ENCODE results near the gene KCNJ5.
A peak's percentile ranks its signal among the peaks of the same experiment; 100 is the strongest.

The KCNJ5 gene

DNA sequence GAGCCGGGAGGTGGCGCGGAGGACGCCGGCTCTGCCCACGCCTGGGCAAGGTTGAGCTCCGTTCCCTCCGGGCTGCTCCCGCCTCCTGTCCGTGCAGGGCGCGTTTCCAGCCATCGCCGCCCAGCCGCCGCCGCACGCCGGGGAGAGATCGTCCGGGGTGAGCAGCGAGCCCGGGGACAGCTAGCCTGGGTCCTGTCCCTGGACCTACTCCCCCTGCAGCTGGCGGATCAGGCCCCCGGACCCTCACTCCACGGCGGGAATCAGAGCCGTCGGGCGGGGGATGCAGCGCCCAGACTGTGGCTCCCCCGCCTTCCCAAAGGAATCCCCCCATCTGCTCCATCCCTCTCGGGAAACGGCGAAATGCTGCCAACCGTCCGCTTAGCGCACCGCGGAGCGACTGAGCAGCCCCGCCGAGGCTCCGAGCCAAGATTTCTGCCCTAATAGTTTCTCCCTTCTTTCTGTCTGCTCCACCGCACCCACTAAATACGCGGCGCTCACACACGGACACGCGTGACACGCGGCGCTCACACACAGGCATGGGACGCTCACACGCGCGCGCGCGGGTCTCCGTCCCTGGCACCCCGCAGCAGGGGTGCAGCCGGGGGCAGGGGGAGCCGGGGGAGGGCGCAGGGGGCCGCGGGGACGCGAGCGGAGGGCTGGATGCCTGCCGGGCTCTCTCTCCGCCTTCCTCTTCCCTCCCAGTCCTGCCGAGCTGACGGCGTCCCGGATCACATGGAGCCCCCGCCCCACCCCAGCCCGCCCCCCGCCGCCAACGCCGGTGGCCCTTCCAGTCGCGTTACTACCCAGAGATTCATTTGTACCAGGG is at the start of gene KCNJ5:
Gene KCNJ5 (plus strand): TSS at position 814 of the 826 bp plus-strand sequence. CDS start 19,918 bp downstream, outside the sequence.
- DNase-seq (ENCODE audit: low spot score): no peak

DNA sequence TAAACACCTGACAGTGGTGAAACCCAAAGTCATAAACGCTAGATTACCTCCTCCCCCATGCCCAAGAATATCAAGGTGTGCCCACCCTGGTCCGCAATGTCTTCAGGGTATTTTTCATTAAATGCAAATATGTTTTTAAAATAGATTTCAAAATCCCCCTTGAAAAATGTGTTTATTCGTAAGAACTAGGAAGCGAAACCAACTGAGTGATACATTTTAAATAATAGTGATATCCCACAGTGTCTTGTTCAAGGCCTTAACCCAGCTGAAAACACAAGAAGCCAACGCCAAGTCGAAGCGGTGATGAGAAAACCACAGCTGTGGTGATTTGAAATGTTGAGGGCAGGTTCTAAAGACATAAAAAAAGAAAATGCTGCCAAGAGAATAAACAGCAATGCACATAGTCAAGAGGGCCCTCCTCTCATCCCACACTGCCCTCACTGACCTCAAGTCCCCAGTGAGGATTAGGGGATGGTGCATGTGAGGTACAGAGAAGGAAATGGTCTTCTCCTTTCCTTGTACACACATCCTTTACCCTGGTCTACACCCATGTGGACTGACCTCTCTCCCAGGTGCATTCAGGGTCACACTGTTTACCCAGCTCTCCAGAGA is 49.6 kb upstream of the KCNJ5 start:
- DNase-seq (ENCODE audit: low spot score): peak; percentile 77

DNA sequence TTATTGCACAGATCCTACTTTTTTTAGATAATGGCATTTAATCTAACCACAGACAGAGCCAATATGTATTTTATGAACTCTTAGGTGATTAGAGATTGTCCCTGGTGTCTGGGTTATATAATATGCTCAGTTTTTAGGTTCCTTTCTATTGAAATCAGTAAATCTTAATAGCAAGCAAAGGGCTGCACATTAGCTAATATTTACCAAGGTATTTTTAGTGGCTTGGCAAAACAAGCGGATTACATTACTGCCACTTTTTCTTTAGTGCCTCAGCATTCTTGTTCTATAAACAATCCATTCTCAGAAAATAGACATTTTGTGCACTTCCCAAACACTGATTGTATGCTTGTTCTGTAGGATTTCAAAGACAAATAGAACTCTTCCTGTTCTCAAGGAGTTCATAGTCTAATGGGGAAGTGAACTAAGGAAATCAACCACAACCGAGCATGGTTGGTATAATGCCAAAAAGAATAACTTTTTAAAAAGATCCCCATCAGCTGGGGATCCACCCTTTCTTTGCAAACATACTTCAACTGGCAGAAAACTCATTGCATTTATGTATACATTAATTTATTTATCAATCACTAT is 47.9 kb upstream of the KCNJ5 start:
- no peak for DNase-seq (ENCODE audit: low spot score)

DNA sequence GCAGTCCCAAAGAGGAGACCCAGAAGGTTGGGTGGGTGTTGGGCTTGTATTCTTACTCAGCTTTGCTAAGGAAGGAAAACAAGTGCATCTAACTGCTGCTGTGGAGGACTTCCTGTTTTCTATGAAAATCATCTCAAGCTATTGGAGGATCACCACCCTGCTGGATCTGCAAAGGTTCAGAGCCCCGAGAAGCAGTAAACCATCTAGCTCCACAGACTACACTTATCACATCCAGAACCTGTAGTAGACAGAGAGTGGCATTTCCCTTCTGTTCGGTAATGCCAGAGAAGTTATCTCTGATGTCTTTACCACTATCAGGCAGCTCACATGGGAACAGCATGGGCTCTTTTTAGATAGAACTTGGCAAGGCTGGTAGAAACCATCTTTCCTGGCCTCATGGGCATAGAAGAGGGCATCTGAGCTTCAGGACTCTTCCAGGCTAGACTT is 45.8 kb upstream of the KCNJ5 start:
- peak; percentile 54 for DNase-seq (ENCODE audit: low spot score)

DNA sequence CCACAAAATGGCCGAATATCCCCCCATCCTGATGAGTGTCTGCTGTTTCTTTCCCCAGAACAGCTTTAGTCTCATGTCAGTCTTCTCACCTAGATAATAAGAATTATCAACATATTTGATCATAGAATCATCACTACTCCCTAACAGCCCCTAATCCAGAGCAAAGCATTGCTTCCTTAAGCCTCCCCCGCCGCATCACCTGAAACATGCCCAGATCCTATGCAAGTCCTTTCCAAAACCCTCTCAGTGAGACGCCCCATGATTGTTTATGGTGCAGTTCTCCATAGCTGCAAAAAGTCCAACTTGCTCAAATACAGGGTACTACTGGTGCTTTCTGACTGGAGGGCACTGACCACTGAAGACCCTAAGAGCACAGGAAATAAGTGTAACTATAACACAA is 44.2 kb upstream of the KCNJ5 start:
- no peak for DNase-seq (ENCODE audit: low spot score)

DNA sequence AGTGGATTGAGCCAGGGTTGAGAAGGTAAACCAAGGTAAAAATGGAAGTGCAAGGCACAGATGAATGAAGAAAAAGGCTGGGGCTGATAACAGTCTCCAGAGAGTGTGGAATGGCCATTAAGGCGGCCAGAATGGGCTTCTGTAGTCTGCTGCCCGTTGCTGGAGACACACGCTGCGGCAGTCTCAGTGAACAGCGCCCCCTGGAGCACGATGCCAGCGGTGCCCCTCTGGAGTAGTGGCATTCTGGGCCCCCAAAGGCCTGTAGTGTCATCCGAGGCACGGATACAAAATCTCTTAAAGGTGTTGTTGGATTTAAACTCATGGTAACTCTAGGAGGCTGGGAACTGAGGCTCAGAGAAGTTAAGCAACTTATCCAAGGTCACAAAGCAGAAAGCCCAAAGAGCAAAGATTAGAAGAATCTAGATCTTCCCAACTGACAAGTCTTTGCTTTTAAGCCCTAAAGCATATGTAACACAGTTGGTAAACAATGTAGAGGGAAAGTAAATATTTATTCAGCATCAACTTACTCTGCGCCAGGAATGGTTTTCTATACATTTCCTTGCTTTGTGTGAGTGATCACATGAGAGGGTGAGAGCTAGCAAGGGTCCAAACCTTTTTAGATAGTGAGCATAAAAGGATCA is 42.2 kb upstream of the KCNJ5 start:
- peak; percentile 79 for DNase-seq (ENCODE audit: low spot score)

DNA sequence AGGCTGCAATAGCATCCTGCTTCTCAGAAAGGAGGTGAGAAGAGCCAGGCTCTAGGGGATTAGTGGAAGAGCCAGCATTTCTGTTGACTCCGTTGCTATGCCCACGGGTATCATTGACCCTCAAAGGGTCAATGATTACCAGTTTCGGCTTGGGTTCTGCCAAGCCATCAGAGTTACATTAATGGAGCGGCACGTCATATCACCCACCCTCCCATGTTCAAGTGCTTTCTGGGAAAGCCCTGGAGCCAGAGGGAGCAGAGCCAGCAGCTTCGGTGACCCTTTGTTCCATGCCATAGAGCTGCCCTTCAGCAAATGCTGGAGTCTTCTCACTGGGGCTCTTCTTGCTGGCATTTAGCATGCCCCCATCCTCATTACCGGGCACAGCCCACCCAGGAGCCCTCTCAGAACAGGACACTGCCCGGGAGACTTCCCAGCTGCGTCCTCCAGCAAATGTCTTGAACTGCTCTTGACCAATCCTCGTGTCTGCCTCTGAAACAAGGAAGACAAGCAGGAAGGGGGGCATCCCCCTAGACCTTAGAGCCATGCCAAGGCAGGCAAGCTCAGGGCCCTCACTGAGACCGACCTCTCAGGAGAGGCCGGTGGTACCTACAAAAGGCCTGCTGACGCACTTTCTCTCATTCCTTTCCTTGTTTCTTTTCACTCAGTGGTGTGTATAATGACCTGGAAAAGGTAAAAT is 38.7 kb upstream of the KCNJ5 start:
- no peak for DNase-seq (ENCODE audit: low spot score)

DNA sequence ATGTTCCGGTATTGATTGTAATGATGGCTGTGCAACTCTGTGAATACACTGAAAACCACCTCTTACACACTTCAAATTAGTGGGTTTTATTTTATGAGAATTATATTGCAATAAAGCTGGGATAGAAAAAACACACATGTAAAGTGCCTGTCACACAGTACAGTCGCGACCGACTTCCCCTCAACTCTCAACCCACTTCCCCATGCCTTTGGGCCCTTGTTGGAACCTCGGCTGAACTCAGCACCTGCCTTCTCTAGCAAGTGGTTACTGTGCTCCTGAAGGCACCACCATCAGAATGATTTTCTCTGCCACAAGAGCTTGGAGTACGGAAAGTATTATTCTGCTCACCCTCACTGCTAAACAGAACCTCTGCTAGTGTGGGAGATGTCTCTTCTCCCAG is 37.6 kb upstream of the KCNJ5 start:
- DNase-seq (ENCODE audit: low spot score): no peak

DNA sequence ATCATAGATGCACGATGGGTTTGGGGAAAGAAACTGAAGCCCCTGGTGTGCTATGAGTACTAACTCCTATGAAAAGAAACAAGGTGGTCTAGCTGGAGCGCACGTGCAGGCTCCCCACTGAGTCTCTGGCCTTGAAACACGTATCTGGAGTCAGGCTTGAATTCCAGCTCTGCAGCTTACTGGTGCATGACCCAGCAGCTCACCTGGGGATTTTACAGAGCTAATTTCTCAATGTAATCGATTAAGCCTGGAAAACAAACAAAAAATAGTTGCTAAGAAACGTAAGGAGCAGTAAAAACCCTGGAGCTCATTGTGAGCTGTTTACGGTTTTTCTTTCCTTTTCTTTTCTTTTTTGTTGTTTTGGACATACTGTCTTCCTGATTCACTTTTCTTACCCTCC is 36.3 kb upstream of the KCNJ5 start:
- no peak for DNase-seq (ENCODE audit: low spot score)

DNA sequence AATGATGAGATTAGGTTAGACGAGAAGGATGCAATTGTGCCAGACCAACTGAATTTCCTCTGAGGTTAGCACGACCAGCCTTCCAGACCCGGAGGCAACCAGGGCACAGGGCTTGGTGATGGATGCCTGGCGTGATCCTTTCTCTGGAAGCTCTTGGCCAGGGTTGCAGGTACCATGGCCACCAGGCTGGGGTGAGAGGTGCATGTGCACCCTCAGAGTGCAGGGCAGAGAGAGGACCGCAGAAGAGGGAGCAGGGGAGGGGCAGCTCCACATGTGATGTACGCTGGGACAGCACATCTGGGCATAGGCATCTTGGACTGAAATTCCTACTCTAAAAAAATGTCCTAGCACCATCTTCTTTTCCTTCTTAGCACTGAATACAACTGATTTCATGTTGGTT is 34.9 kb upstream of the KCNJ5 start:
- no peak for DNase-seq (ENCODE audit: low spot score)

DNA sequence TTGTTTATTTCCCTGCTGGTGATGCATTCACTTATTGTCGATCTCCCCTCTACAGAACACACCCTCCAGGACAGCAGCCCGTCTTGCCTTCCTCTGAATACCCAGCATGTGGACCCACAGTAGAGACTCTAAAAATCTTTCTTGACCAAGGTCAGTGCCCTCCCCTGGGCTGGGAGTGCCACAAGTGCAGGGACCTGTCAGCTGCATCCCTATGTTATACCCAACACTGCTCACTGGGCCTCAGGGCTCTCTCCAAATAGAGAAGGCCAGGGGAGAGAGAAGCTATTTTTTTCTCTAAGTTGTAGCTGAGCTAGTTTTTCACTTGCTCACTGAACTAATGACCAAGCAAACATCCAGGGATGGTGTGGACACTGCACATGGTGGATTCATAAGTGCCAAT is 33.8 kb upstream of the KCNJ5 start:
- no peak for DNase-seq (ENCODE audit: low spot score)

DNA sequence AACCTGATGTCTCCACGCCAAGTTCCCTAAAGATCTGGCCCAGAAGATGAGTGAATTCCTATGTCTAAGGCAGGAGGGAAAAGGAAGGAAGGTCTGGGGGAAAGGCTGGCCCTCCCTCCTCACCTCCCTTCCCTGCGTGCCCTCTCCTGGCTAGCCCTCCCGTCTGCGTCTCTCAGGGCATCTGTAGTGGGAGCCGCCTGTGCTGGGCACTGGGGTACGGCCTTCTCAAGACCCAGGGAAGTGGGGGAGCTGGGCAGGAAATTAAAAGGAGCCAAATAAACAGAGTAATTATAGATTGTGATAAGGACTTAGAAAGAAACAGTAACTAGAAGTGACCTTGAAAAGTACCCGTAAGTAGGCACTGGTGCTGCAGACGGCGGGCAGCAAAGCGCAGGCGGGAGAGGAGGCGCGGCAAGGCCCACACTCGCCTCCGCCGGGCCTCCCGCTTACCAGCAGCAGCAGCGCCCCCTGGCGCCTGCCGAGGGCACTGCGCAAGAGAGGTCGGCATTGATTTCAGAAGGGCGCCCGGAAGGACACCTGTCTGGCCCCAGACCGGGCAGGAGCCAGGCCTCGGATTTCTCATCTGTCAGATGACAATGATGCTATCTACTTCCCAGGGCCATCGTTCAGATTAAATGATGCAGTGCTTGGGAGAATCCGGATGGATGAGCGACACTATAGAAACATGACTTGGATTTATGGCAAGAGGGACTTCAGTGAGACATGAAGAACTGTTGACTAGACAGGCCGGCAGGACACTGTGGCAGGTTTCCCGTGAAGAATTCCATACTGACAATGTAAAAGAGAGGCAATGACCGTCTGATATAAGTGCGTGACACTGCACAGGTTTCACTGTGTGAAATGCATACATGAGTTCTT is 31.4 kb upstream of the KCNJ5 start:
- DNase-seq (ENCODE audit: low spot score): peak; percentile 83

DNA sequence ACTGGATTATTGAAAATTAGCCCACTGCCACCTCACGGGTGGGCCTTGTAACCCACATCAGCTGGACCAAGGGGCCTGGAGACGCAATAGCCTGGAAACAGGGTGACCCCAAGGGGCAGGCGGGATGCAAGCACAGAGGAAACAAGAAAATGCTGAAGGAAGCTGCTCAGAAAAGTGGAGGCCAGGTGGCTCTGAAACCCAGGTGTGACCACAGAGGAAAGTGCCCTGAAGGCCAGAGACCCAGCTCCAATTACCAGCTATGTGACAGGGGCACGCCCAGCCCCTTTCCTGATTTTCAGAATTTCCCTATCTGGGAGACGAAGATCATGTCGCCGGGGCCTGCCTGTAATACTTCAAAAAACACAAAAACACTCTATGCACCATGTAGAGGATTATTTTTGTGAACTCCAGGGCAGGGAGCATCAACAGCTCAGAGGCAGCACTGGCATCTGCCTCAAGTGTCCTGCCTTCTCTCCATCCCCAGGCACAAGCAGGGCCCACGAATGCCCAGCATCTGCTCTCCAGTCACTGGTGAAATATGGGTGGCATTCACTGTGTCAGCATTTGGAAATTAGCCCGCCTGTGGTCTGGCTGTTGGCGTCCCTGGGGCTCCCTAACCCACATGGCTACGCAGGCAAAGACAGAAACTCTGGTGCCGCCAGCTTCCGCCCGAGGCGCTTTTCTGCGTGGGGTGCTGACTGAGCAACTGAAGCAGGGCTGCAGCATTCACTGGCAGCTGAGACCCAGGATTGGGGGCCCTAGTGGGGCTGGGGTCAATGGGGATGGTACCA is 30.4 kb upstream of the KCNJ5 start:
- no peak for DNase-seq (ENCODE audit: low spot score)

DNA sequence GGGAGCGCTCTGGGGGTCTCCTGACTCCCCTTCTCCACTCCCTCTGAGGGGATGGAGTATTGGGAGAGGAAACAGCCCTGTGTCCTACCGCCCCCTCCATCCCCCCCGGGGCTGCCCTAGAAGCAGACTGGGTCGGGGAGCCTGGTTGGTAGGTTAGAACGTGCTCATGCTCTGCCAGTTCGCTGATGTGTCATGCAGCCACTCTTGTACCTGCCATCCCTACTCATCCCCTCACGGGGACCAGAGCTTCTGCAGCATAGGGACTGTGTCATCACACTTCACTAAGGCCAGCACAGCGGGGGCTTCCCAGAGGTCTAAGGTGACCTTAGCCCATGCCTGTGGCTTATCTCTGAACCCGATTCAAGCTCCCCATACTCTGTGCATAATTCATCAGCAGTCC is 28.8 kb upstream of the KCNJ5 start:
- no peak for DNase-seq (ENCODE audit: low spot score)

DNA sequence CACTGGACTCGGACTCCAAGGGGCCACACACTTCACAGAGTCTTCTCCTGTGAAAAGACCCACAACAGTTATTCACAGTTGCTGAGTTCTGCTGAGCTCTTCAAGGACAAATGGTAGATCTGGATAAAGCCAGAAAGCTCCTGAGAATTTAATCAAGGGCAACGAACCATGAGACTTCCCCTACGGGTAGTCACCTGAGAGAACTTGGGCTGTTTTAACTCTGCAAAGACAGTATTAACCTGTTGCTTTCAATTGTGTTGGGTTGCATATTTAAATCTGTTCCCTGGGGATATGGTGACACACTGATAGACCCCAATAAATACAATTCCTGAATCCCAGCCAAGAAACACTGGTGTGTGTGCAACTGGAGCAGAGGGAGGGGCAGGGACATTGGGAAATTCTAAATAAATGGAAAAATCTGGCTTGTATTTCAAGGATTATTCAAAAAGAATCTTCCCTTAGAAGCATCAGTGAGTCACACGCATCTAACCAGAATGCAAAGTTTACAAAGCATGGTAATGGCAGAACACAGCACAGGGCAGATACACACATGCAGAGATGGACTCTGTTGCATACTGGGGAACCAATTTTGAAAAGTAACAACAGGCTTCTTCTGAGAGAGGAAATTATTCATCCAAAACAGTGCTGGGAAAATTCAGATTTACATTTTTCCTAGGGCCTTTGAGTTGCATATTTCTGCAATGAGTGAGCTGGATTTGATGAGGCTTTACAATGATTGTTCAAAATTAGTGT is 28.1 kb upstream of the KCNJ5 start:
- DNase-seq (ENCODE audit: low spot score): no peak

DNA sequence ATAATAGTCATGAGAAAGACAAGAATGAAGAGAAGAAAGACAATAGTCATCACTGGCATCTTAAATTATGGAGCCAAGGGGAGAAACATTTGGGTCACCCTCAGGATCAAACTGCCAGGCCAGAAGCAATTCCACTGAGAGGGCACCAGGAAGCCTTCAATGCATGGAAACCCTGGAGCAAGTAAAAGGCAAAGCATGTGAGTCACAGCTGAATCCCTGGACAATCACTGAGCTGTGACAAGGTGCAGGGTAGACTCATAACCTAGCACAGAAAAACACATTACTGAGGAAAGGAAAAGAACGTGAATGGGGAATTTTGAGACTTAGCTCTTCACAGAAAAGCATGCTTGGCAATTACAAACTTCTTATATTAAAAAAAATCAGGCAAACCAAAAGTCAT is 25.7 kb upstream of the KCNJ5 start:
- DNase-seq (ENCODE audit: low spot score): no peak

DNA sequence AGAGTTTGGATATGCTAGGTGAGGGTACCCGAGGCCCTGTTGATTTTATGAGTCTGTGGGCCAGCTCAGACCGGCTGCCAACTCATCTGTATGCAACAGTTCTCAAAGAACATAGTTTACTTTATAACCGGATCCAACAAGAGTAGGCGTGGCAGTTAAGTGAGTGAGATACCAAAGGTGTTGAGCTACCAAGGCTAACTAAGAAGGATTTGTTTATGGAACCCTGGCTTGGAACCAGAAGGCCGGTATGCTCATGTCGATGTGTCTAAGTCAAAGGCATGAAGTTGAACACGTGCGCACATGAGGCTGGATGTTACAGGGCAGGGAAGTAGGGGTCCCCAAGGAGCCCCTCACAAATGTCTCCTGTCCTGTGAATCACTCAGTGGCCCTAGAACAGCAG is 23.9 kb upstream of the KCNJ5 start, which contains the start of gene KCNJ1:
Gene KCNJ1 (minus strand): TSS at position 20 of the 400 bp plus-strand sequence. CDS start 27,053 bp downstream, outside the sequence.
- no peak for DNase-seq (ENCODE audit: low spot score)

DNA sequence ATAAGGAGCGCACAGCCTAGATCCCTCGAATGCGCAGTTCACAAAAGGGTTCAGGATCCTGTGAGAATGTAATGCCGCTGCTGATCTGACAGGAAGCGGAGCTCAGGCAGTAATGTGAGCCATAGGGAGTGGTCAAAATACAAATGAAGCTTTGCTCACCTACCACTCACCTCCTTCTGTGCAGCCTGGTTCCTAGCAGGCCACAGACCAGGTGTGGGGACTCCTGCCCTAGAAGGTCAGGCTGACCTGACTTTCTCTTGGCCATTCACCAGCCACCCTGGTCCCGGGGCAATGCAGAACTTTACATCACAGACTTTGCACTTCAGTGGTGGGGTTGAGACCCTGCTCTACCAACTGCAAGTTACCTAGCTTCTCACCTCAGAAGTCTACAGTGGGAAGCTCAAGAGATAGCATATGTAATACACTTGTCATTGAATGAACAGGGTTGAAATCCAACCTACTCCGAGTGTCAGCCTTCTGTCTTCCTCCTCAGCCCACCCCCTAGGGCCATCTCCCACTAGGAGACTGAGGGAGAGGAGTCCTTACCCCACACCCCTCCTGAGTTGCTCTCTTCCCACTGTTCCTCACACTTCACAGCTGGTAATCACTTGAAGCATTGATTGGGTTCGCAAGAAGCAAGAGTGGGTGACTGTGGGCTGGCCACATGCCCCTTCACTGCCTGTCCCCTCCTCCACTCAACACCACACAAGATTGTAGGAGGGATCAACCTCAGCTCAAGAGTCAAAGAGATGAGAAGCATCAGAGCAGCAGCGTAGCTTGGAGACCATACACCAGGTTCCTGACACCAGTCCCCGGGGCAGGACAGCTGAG is 22.1 kb upstream of the KCNJ5 start:
- DNase-seq (ENCODE audit: low spot score): no peak
